Dermis lymphatic vessel endothelial cell (primary cell): ENCODE data around the gene HPS1. TPM values are rescaled to one million over a fixed set of nuclear protein-coding genes. Genes with fewer than 3 reads are reported as not detected.

Source experiments
- total RNA-seq: library from RNA; depleted of rRNA; stranded (reverse); fragments of >200 nt; gene quantifications from 2 replicates; pipeline ENCODE4 v1.2.1, GENCODE V29; 2014

HPS1 gene
- 22.7 and 26.9 TPM in 2 replicates for total RNA-seq

DNA sequence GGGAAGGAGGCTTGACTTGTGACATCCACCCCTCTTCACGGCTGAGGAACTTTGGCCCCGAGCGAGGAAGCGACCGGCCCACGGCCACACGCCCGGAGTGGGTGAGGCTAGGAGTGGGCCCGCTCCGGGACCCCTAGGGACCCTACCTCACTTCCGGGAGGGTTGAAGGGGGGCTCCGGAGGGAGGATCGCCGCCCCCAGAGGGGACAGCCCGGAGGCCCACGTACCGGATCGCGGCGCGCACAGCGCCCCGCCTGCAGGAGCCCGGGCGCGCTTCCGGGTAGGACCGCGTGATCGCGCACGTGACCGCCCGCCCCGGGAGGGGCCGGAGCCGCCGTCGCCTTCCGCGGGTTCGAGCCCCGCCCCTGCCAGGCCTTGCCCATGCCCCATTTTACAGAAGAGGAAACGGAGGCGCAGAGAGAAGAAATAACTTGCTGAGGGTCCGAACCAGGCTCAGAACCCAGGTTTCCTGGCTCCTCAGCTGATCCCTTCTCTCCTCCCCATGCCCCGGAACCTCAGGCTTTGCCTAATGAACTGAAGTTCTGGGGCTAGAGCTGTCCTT, at the start of gene HPS1:
TSS of gene HPS1 (minus strand) at position 275 of the 561 bp plus-strand sequence. CDS start 3,695 bp downstream, outside the sequence.

GRCh38 chr10:98414932-98415730, 31.6 kb downstream of the HPS1 start, which contains the start of gene PYROXD2:
PYROXD2 (minus strand) TSS chr10:98415182; CDS start chr10:98415135, 47 bp downstream.

Other genes starting within 250 kb of the HPS1 start
- 0.17 and 0.33 TPM in 2 replicates for gene LOXL4, start 178.7 kb downstream of the HPS1 start, total RNA-seq
- 2.5 and 4.9 TPM in 2 replicates for gene PYROXD2, start 31.8 kb downstream of the HPS1 start, total RNA-seq